OCI-LY3 (cell line): ENCODE data around the gene HAND1.

Experiments
- H2AFZ ChIP-seq: fragments of 200-600, 300-600 bp; shearing (Covaris generic); 2 replicates; pipeline ENCODE4 v1.6.0; 2014; ENCODE audit warnings: antibody characterized with exemption, low read depth, low read length
- H3K27ac ChIP-seq: fragments of 200-600, 300-600 bp; sonication (generic); 2 replicates; pipeline ENCODE4 v1.5.1; 2014; ENCODE audit warnings: mild to moderate bottlenecking, low read length, moderate library complexity, mixed read lengths
- H3K27me3 ChIP-seq: fragments of 200-600, 300-600 bp; sonication (generic); 2 replicates; pipeline ENCODE4 v1.6.1; 2014; ENCODE audit warnings: low read depth, low read length, mixed read lengths
- H3K36me3 ChIP-seq: fragments of 200-600, 300-600 bp; sonication (generic); replicated peaks from 2 replicates; pipeline ENCODE3; 2014; ENCODE audit warnings: low read depth, low read length, mixed read lengths
- H3K4me1 ChIP-seq: fragments of 300-600, 200-600 bp; sonication (generic); 2 replicates; pipeline ENCODE4 v1.6.1; 2014; ENCODE audit warnings: low read length, mixed read lengths
- H3K4me2 ChIP-seq: fragments of 200-600, 300-600 bp; sonication (generic); 2 replicates; pipeline ENCODE4 v1.6.1; 2014; ENCODE audit warnings: low read length, mixed read lengths
- H3K4me3 ChIP-seq: fragments of 300-600, 200-600 bp; sonication (generic); 2 replicates; pipeline ENCODE4 v1.5.1; 2014; ENCODE audit warnings: antibody characterized with exemption, mild to moderate bottlenecking, low read length, moderate library complexity
- H3K79me2 ChIP-seq: fragments of 300-600, 200-600 bp; shearing (Covaris generic); 2 replicates; pipeline ENCODE4 v1.6.1; 2014; ENCODE audit warnings: mild to moderate bottlenecking, low read length, mixed read lengths
- H3K9ac ChIP-seq: fragments of 300-600, 200-600 bp; shearing (Covaris generic); 2 replicates; pipeline ENCODE4 v1.6.0; 2014; ENCODE audit warnings: mild to moderate bottlenecking, low read length, moderate library complexity
- H3K9me3 ChIP-seq: fragments of 200-600, 300-600 bp; shearing (Covaris generic); 2 replicates; pipeline ENCODE4 v1.6.1; 2014; ENCODE audit warnings: low read length, mixed read lengths; ENCODE audit not compliant: insufficient read depth
- H4K20me1 ChIP-seq: fragments of 200-600, 300-600 bp; sonication (generic); 2 replicates; pipeline ENCODE4 v1.6.1; 2016; ENCODE audit warnings: low read length, mixed read lengths; ENCODE audit not compliant: insufficient read depth
- EZH2phosphoT487 ChIP-seq: fragments of 200-600 bp; shearing (Covaris generic); IDR thresholded peaks from 2 replicates; pipeline ENCODE4 v1.6.1; 2018; ENCODE audit warnings: antibody characterized with exemption, mixed run types, low read depth
- TF ChIP-seq, protein P1 (sequence below): fragments of 200-600, 300-600 bp; sonication (generic); IDR thresholded peaks from 2 replicates; pipeline ENCODE4 v1.5.1; 2014; ENCODE audit warnings: antibody characterized with exemption, low read length, low read depth

The HAND1 gene

DNA sequence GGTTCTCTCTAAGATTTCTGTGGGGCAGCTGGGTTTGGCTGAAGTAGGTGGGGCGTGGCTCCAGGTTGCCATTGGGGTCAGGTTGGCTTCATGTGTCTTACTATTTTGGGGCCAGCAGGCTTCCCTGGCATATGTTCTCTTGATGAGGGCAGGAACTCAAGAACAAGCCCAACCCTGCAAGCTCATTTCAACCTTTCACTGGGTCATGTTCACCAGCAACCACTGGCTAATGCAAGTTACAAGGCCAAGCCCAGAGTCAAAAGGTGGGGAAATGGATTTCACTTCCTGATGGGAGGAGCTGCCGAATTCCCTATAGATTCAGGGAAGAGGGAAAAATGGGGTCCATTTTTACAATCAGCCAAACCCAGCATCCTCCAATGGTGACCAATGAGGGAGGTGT is 34.0 kb upstream of the HAND1 start:
- TF ChIP-seq, protein P1, sequence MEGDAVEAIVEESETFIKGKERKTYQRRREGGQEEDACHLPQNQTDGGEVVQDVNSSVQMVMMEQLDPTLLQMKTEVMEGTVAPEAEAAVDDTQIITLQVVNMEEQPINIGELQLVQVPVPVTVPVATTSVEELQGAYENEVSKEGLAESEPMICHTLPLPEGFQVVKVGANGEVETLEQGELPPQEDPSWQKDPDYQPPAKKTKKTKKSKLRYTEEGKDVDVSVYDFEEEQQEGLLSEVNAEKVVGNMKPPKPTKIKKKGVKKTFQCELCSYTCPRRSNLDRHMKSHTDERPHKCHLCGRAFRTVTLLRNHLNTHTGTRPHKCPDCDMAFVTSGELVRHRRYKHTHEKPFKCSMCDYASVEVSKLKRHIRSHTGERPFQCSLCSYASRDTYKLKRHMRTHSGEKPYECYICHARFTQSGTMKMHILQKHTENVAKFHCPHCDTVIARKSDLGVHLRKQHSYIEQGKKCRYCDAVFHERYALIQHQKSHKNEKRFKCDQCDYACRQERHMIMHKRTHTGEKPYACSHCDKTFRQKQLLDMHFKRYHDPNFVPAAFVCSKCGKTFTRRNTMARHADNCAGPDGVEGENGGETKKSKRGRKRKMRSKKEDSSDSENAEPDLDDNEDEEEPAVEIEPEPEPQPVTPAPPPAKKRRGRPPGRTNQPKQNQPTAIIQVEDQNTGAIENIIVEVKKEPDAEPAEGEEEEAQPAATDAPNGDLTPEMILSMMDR = no peak

DNA sequence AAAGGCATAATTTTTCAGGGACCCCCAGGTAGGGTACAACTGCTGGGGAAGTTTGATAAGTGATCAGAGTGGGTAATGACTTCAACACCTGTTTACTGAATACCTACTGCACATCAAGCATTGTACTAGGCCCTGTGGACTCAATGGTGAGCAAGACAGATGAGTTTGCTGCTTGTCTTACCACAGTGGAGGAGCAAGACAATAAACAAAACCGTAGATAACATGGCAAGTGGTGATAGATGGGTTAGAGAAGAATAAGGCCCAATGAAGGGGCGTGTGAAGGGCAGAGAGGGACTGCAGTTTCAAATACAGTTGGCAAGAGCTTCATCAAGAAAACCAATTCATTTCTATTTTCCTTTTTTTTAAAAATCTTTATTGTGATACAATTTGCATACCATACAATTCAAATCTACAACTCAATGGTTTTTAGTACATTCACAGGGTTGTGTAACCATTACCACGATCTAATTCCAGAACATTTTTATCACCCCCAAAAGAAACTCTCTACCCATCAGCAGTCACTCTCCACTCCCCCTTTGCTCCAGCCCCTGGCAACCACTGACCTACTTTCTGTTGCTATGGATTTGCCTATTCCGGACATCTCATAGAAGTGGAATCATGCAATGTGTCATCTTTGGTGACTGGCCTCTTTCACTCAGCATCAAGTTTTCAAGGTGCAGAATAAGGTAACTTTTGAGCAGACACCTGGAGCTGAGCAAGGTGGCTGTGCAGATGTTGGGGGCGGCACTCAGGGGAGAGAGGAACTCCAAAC is 31.9 kb upstream of the HAND1 start:
- Histone ChIP-seq H3K4me3 (no peak overlapping the region), H3K36me3 (no peaks in the 10 kb centered on the region), H3K79me2 (no peaks in the 10 kb centered on the region), H3K9ac (no peak overlapping the region), H3K9me3 (no peaks in the 10 kb centered on the region), H3K4me2 (no peak overlapping the region), H3K27ac (no peak overlapping the region), H3K4me1 (peaks cover 35% of the 10 kb centered on the region), H4K20me1 (no peaks in the 10 kb centered on the region), H2AFZ (no peak overlapping the region), H3K27me3 (no peaks in the 10 kb centered on the region)
- no peak for TF ChIP-seq EZH2phosphoT487
- TF ChIP-seq, protein P1 = no peak

More for the DNA sequence above, 34.0 kb upstream of the HAND1 start:
- Histone ChIP-seq H3K9me3 (no peaks in the 10 kb centered on the region), H4K20me1 (no peaks in the 10 kb centered on the region), H3K27me3 (no peaks in the 10 kb centered on the region), H3K27ac (no peak overlapping the region), H3K4me2 (no peak overlapping the region), H3K4me3 (no peak overlapping the region), H3K36me3 (no peaks in the 10 kb centered on the region), H3K9ac (no peak overlapping the region), H3K79me2 (no peaks in the 10 kb centered on the region), H2AFZ (no peak overlapping the region), H3K4me1 (peaks cover 42% of the 10 kb centered on the region)

DNA sequence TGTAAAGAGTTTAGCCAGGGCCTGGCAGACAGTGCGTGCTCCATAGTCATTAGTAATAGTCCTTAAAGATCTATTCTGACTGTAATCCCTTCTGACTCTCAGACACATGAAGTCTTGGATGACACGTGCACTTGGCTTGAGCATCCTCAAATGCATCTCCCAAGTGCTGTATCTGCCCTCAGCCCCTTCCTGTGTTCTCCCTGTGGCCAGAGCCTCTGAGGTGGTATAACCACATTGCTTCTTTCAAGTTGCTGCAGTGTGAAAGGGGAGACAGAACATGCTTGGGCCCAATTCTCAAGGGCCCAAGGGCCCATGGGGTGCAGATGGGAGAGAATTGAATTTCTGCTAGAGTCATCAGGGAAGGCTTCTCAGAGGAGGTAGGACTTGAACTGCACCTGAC is 30.1 kb upstream of the HAND1 start:
- H3K4me2 ChIP-seq = no peak overlapping the region
- H3K36me3 ChIP-seq = no peaks in the 10 kb centered on the region
- peaks cover 34% of the 10 kb centered on the region for H3K4me1 ChIP-seq
- H3K4me3 ChIP-seq = no peak overlapping the region
- H4K20me1 ChIP-seq = no peaks in the 10 kb centered on the region
- no peak overlapping the region for H3K27ac ChIP-seq
- no peak overlapping the region for H2AFZ ChIP-seq
- H3K79me2 ChIP-seq = no peaks in the 10 kb centered on the region
- no peaks in the 10 kb centered on the region for H3K27me3 ChIP-seq
- no peak overlapping the region for H3K9ac ChIP-seq
- TF ChIP-seq EZH2phosphoT487 = no peak
- TF ChIP-seq, protein P1 = no peak
- no peaks in the 10 kb centered on the region for H3K9me3 ChIP-seq

DNA sequence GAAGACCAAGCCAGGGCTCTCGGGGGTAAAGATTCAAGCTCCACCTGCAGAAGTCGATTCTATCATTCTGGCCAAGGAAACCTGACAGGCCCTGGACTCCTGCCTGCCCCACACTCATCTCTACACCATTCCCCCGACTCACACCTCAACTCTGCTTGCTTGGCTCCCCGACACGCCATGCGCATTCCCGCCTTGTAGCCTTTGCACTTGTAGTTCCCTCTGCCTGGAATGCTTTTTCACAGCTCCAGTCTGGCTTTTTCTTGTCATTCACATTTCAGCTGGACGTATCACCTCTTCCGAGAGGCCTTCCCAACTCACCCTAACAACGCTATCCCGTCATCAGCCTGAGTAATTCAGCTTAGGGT is 28.7 kb upstream of the HAND1 start:
- no peak for TF ChIP-seq EZH2phosphoT487
- TF ChIP-seq, protein P1 = no peak
- H3K4me1 ChIP-seq = peaks cover 42% of the 10 kb centered on the region
- H3K4me3 ChIP-seq = no peak overlapping the region
- no peak overlapping the region for H3K9ac ChIP-seq
- no peaks in the 10 kb centered on the region for H3K79me2 ChIP-seq
- H2AFZ ChIP-seq = no peak overlapping the region
- H3K27ac ChIP-seq = no peak overlapping the region
- H3K4me2 ChIP-seq = no peak overlapping the region
- H3K9me3 ChIP-seq = no peaks in the 10 kb centered on the region
- no peaks in the 10 kb centered on the region for H4K20me1 ChIP-seq
- no peaks in the 10 kb centered on the region for H3K36me3 ChIP-seq
- no peaks in the 10 kb centered on the region for H3K27me3 ChIP-seq
